HG03045 (cell line): ENCODE results near the gene CRYZ.
"Not testable (repeated sequence)": the region's sequence is repeated elsewhere in the genome, so short reads cannot be mapped to it uniquely, and the experiment has no call there.

Experiments
- ATAC-seq: cut with Tn5 transposase; IDR thresholded peaks from one replicate; pipeline ENCODE4 v1.9.1; 2021; ENCODE audit warnings: mild to moderate bottlenecking, moderate library complexity; ENCODE audit not compliant: unreplicated experiment

The CRYZ gene

DNA sequence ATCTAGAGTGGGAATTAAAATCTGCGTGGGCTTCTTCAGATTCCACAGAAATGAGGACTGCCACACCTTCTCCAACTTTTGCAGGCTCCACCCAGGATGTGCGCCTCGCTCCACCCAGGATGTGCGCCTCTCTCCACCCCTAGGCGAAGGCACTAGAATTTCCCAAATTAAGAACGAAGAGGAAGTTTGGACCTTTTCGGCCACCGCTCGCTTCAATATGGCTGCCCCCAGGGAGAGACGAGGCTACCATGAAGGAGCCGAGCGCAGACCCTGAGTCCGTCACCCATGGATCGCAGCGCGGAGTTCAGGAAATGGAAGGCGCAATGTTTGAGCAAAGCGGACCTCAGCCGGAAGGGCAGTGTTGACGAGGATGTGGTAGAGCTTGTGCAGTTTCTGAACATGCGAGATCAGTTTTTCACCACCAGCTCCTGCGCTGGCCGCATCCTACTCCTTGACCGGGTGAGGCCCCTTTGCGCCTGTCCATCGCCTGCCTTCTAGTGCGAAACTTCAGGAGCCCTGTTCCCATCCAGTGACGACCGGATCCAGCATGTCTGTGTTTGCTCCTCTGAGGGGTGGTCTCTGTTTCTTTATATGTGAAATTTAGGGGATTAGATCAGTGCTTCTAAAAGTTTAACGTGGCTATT is at the start of gene CRYZ, which contains the start of gene TYW3:
TSS of gene CRYZ (minus strand) at position 91 of the 644 bp plus-strand sequence. CDS start 8,229 bp downstream, outside the sequence.
TSS of gene TYW3 (plus strand) at position 193 of the 644 bp plus-strand sequence. CDS start at position 286, 93 bp downstream.
- peak; percentile 74 for ATAC-seq

GRCh38 chr1:74780594-74780993 is 47.7 kb upstream of the CRYZ start:
- no peak for ATAC-seq

- ATAC-seq: no peak
Measured at GRCh38 chr1:74779750-74780149, 46.9 kb upstream of the CRYZ start.

DNA sequence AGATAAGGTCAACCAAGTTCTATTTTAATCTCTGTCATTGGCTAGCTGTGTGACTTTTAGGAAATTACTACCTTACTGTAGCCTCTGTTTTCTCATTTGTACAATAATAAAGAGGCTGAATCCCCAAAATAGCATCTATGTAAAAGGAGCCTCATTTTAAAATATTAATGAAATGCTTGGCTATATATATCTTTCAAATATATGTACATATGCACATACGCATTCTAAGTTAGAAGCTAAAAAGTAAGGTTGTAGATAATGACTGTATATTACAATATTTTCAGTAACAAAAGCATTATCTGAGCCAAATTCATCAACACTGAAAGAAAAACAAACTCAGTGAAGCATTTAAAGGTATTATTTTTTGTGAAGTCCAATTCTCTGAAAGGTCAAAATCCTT is 44.7 kb upstream of the CRYZ start:
- no peak for ATAC-seq

DNA sequence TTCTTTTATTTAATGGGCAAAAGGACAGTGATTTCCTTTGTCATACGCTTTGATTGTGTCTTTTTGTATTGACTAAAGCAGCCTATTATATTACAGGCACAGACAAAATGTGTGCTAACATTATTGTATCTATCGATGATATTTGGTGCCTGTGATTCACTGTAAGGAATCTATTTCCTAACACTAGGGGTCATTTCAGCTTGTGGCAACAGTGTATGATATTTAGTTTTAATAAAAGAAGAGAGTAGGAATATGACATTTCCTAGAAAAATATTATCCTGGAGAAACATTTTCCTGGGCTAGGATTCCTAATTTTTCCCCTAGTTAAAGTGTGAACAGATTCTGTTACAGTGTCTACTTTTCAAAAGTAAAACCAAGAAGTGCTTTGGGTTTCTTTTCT is 42.9 kb upstream of the CRYZ start:
- ATAC-seq: no peak

- ATAC-seq: no peak
Measured at GRCh38 chr1:74773582-74773981, 40.7 kb upstream of the CRYZ start.

DNA sequence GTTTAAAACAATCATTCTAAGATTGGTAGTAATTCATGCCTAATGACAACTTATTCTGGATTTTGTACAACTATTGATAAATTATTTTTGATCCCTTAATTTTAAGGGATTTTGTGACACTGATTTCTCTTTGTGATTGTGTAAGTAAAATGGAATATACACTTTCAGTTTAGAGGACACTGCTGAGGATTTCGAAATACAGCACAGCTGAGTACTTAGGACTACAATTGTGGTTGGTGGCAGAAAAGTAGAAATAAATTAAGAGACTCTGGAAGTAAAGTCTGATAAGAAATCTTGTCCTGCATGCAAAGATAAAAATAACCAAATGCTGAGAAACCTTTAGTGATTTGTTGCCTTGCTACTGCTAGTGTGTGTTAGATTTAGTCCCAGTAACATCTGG is 40.1 kb upstream of the CRYZ start:
- ATAC-seq: no peak

- ATAC-seq: no peak
Measured at GRCh38 chr1:74771913-74772515, 39.2 kb upstream of the CRYZ start.

DNA sequence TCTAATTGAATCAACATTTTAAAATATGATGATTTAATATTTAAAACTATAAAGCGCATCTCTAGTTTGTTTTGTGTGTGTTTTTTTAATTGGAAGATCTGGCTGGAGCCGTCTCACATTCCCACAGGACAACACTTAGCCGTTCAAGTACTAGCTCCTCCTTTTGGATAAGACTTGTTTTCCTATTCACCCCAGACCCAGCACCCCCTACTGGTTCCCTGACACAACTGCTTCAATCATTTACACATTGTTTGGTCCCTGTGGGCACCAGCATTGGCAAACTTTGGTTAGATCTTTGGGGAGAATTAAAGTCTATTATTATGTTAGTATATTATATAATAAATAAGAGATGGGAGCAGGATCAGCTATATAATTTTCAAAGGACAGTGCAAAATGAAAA is 34.6 kb upstream of the CRYZ start:
- ATAC-seq: no peak

DNA sequence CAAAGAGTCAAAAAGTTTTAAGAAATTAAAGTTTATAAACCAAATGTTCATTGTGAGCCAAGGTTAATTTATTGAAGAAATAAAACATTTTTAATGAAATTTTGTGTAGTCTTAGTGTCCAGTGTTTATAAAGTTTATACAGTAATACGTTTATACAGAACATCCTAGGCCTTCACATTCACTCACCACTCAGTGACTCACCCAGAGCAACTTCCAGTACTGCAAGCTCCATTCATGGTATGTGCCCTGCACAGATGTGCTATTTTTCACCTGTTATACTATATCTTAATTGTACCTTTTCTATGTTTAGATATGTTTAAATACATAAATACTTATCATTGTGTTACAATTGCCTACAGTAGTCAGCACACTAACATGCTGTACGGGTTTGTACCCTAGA is 33.7 kb upstream of the CRYZ start:
- no peak for ATAC-seq

DNA sequence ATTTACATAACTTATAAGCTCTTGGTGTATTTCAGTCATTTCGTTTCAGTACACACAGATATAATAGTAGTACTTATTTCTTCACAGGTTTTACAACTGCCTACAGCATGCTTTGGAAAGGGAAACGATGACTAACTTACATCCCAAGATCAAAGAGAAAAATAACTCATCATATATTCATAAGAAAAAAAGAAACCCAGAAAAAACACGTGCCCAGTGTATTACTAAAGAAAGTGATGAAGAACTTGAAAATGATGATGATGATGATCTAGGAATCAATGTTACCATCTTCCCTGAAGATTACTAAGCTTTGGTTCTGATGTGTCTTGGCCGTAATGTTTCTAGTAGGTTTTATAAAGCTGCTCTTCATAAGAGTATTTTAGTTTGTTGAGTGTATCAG is 31.0 kb upstream of the CRYZ start:
- ATAC-seq: no peak

- not testable (repeated sequence) for ATAC-seq
Measured at GRCh38 chr1:74756650-74757049, 23.8 kb upstream of the CRYZ start.

- ATAC-seq: no peak
Measured at GRCh38 chr1:74755475-74755874, 22.6 kb upstream of the CRYZ start.

- ATAC-seq: no peak
Measured at GRCh38 chr1:74753104-74753503, 20.3 kb upstream of the CRYZ start.

GRCh38 chr1:74748960-74749359 is 16.1 kb upstream of the CRYZ start:
- peak; percentile 74 for ATAC-seq

DNA sequence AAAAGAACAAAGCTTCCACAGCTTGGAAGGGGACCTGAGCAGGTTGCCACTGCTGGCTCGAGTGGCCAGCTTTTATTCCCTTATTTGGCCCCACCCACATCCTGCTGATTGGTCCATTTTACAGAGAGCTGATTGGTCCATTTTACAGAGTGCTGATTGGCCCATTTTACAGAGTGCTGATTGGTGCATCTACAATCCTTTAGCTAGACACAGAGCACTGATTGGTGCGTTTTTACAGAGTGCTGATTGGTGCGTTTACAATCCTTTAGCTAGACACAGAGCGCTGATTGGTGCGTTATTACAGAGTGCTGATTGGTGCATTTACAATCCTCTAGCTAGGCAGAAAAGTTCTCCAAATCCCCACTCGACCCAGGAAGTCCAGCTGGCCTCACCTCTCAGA is 12.4 kb upstream of the CRYZ start:
- ATAC-seq: not testable (repeated sequence)

GRCh38 chr1:74740307-74740980 is 7.6 kb upstream of the CRYZ start:
- not testable (repeated sequence) for ATAC-seq

GRCh38 chr1:74737333-74737732 is 4.5 kb upstream of the CRYZ start:
- ATAC-seq: no peak

DNA sequence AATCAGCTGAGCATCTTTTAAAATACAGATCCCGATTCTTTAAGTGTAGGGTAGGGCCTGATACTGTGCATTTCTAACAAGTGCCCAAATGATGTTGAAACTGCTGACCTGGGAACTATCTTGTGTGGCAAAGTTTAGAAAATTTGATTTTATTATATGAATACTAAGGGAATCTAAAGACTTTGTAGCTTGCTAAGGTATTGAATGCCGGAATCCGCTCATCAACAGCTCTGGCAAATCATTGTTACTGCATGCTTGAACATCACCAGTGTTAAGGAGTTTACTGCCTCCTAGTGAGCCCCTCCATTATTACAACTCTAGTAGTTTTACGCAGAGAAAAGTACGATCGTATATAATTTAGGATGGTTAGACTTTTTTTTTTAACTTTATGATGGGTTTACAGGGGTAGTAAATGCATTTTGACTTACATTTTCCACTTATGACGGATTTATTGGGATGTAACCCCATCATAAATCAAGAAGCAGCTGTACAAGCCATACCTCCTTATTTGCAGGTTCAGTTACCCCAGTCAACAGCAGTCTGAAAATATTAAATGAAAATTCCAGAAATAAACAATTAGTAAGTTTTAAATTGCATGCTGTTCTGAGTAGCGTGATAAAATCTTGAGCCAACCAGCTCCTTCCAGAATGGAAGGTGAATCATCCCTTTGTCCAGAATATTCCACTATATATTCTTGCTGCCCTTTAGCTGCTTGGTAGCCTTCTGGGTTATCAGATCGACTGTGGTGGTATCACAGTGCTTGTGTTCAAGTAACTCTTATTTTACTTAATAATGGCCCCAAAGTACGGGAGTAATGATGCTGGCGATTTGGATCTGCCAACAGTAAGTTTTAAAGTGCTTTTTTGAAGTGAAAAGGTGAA is 994 bp upstream of the CRYZ start:
- peak; percentile 47 for ATAC-seq

- ATAC-seq: peak; percentile 24
Measured at GRCh38 chr1:74732071-74732946, 541 bp downstream of the CRYZ start.
